CD14-positive monocyte (primary cell): ENCODE results near the gene IGSF1. TPM values are rescaled to one million over a fixed set of nuclear protein-coding genes. Genes with fewer than 3 reads are reported as not detected.

ENCODE experiments used
- DNase-seq, 3 donors: peaks; one replicate each; pipeline ENCODE4 v3.0.0-alpha.2; 2011 to 2022
- H2AFZ ChIP-seq: 2 replicates; pipeline ENCODE4 v1.6.0; 2012; ENCODE audit warnings: mild to moderate bottlenecking, low read depth, low read length, inconsistent platforms; ENCODE audit not compliant: insufficient read depth, poor library complexity, severe bottlenecking
- H3K27ac ChIP-seq, 2 donors: 1 replicate in 1 of 2; 2 replicates in 1 of 2; pipeline ENCODE4 v1.5.1; 2012 to 2013; ENCODE audit warnings: low read length in 2 of 2, control low read depth in 1 of 2, inconsistent platforms in 1 of 2, low read depth in 1 of 2, mild to moderate bottlenecking in 1 of 2
- H3K27me3 ChIP-seq, 2 donors: one replicate each; pipeline versions ENCODE4 v1.6.0 to v1.6.1; 2011 to 2013; ENCODE audit warnings: low read length in 2 of 2; ENCODE audit not compliant: control insufficient read depth in 2 of 2, insufficient read depth in 2 of 2
- H3K36me3 ChIP-seq, 2 donors: replicated peaks in 1 of 2; 1 replicate in 1 of 2; 2 replicates in 1 of 2; pipeline versions ENCODE4 v1.5.1 to v1.6.1; 2012 to 2013; ENCODE audit warnings: low read length in 2 of 2, control low read depth in 1 of 2, inconsistent platforms in 1 of 2, mild to moderate bottlenecking in 1 of 2; ENCODE audit not compliant: insufficient read depth in 2 of 2, control insufficient read depth in 1 of 2
- H3K4me1 ChIP-seq, 2 donors: 1 replicate in 1 of 2; 2 replicates in 1 of 2; pipeline versions ENCODE4 v1.5.1 to v1.6.1; 2012 to 2013; ENCODE audit warnings: low read length in 2 of 2, control low read depth in 1 of 2, inconsistent platforms in 1 of 2, mild to moderate bottlenecking in 1 of 2, moderate library complexity in 1 of 2; ENCODE audit not compliant: insufficient read depth in 2 of 2, control insufficient read depth in 1 of 2
- H3K4me2 ChIP-seq: replicated peaks from 2 replicates; pipeline ENCODE3; 2012; ENCODE audit warnings: low read length, moderate library complexity, mild to moderate bottlenecking; ENCODE audit not compliant: poor library complexity, severe bottlenecking; ENCODE audit errors: extremely low read depth
- H3K4me3 ChIP-seq, 3 experiments: fragments of 200-600 bp in 1 of 3; sonication (generic) in 1 of 3; replicated peaks in 1 of 3; 1 replicate in 2 of 3; 2 replicates in 1 of 3; pipeline ENCODE4 v1.5.1; 2011 to 2013; ENCODE audit warnings: low read length in 3 of 3, mild to moderate bottlenecking in 3 of 3, control low read depth in 2 of 3, low read depth in 2 of 3, inconsistent platforms in 1 of 3, moderate library complexity in 1 of 3
- H3K79me2 ChIP-seq: 2 replicates; pipeline ENCODE4 v1.6.0; 2012; ENCODE audit warnings: mild to moderate bottlenecking, control low read depth, inconsistent platforms, low read length, moderate library complexity; ENCODE audit not compliant: insufficient read depth
- H3K9ac ChIP-seq: 2 replicates; pipeline ENCODE4 v1.6.0; 2017; ENCODE audit warnings: low read length, mild to moderate bottlenecking; ENCODE audit not compliant: insufficient read depth, poor library complexity, severe bottlenecking
- H3K9me3 ChIP-seq, 2 donors: replicated peaks in 1 of 2; 1 replicate in 1 of 2; 2 replicates in 1 of 2; pipeline versions ENCODE4 v1.5.1 to v1.6.1; 2012 to 2013; ENCODE audit warnings: low read length in 2 of 2, control low read depth in 1 of 2; ENCODE audit not compliant: control insufficient read depth in 1 of 2, insufficient read depth in 1 of 2
- H4K20me1 ChIP-seq: 2 replicates; pipeline ENCODE4 v1.6.0; 2012; ENCODE audit warnings: mild to moderate bottlenecking, low read length, control low read depth, moderate library complexity; ENCODE audit not compliant: insufficient read depth
- H3K27ac Mint-ChIP-seq, 7 donors: one replicate each; pipeline ENCODE4 v1.8.0; 2020; ENCODE audit warnings: mild to moderate bottlenecking in 7 of 7, mixed read lengths in 7 of 7, moderate library complexity in 6 of 7, inconsistent platforms in 2 of 7
- H3K27me3 Mint-ChIP-seq, 3 donors: one replicate each; pipeline ENCODE4 v1.8.0; 2021 to 2022; ENCODE audit warnings: low read depth in 3 of 3, mild to moderate bottlenecking in 3 of 3, mixed read lengths in 3 of 3, moderate library complexity in 3 of 3, inconsistent platforms in 1 of 3
- H3K36me3 Mint-ChIP-seq, 2 donors: one replicate each; pipeline ENCODE4 v1.8.0; 2020; ENCODE audit warnings: mixed read lengths in 2 of 2, inconsistent platforms in 1 of 2, mild to moderate bottlenecking in 1 of 2
- H3K4me1 Mint-ChIP-seq: one replicate; pipeline ENCODE4 v1.8.0; 2020; ENCODE audit warnings: mild to moderate bottlenecking, mixed read lengths
- H3K4me3 Mint-ChIP-seq, 2 donors: one replicate each; pipeline ENCODE4 v1.8.0; 2020; ENCODE audit warnings: mild to moderate bottlenecking in 2 of 2, mixed read lengths in 2 of 2, moderate library complexity in 1 of 2
- H3K9me3 Mint-ChIP-seq, 7 donors: one replicate each; pipeline ENCODE4 v1.8.0; 2020 to 2022; ENCODE audit warnings: mixed read lengths in 7 of 7, mild to moderate bottlenecking in 6 of 7, moderate library complexity in 6 of 7, inconsistent platforms in 2 of 7
- CTCF ChIP-seq: fragments of 200-600 bp; IDR thresholded peaks from one replicate; pipeline ENCODE4 v1.8.0; 2022; ENCODE audit warnings: antibody characterized with exemption, mild to moderate bottlenecking
- WGBS: methylation state at CpG from one replicate; pipeline ENCODE4 v1.1.5; 2013; ENCODE audit warnings: missing lambda C conversion rate; ENCODE audit not compliant: insufficient coverage; 5-methylcytosine and 5-hydroxymethylcytosine counted together
- intact Hi-C, 2 donors: fragments of 100-400 bp; cut with micrococcal nuclease; formaldehyde crosslinking; loops; one replicate each; pipeline versions ENCODE4 v1.15.0 to v1.15.1; 2023
- polyA plus RNA-seq, 3 donors: library from polyadenylated mRNA; depleted of rRNA in 1 of 3; unstranded in 2 of 3; stranded (reverse) in 1 of 3; fragments of 300-500 nt in 2 of 3; fragments of >200 nt in 1 of 3; fragmentation: Illumina TruSeq in 2 of 3; gene quantifications; 1 replicate in 2 of 3; 2 replicates in 1 of 3; pipeline ENCODE4 v1.2.3, GENCODE V29; 2012 to 2021

The IGSF1 gene
- polyA plus RNA-seq, 3 donors = not detected

GRCh38 chrX:131262738-131263679 lies 26.1 kb downstream of the IGSF1 start:
- H3K4me1 ChIP-seq = no peaks in the 10 kb centered on the region
- intact Hi-C loops = no loop called here
- H3K4me3 Mint-ChIP-seq = no peak overlapping the region
- H3K36me3 ChIP-seq = no peaks in the 10 kb centered on the region
- no peak overlapping the region for H3K4me3 ChIP-seq
- WGBS = no CpG with 5 or more reads among the region's 13 CpGs
- no peaks in the 10 kb centered on the region for H3K36me3 Mint-ChIP-seq
- H3K27me3 ChIP-seq = no peaks in the 10 kb centered on the region
- H3K4me1 Mint-ChIP-seq = no peaks in the 10 kb centered on the region
- H3K9me3 Mint-ChIP-seq = no peaks in the 10 kb centered on the region
- no peak overlapping the region for H3K27ac ChIP-seq
- peaks cover 2 to 14% (median 2%) of the 10 kb centered on the region in 3 donors for H3K27me3 Mint-ChIP-seq
- no peak overlapping the region for H2AFZ ChIP-seq
- no peak for TF ChIP-seq CTCF
- no peaks in the 10 kb centered on the region for H4K20me1 ChIP-seq
- no peak overlapping the region for H3K4me2 ChIP-seq
- DNase-seq = no peak
- H3K9ac ChIP-seq = no peak overlapping the region
- no peak overlapping the region for H3K27ac Mint-ChIP-seq
- no peaks in the 10 kb centered on the region for H3K79me2 ChIP-seq
- no peaks in the 10 kb centered on the region for H3K9me3 ChIP-seq

GRCh38 chrX:131262200-131262599 lies 26.9 kb downstream of the IGSF1 start:
- no peak overlapping the region for H2AFZ ChIP-seq
- no peaks in the 10 kb centered on the region for H3K27me3 ChIP-seq
- no peaks in the 10 kb centered on the region for H3K79me2 ChIP-seq
- Mint-ChIP-seq H3K9me3 (no peaks in the 10 kb centered on the region), H3K4me1 (no peaks in the 10 kb centered on the region), H3K36me3 (no peaks in the 10 kb centered on the region), H3K27me3 (peaks cover 2 to 14% (median 2%) of the 10 kb centered on the region in 3 donors), H3K4me3 (no peak overlapping the region), H3K27ac (no peak overlapping the region)
- no peak overlapping the region for H3K27ac ChIP-seq
- H3K4me3 ChIP-seq = no peak overlapping the region
- H3K36me3 ChIP-seq = no peaks in the 10 kb centered on the region
- no peak for DNase-seq
- H3K9ac ChIP-seq = no peak overlapping the region
- TF ChIP-seq CTCF = no peak
- H3K4me1 ChIP-seq = no peaks in the 10 kb centered on the region
- H3K4me2 ChIP-seq = no peak overlapping the region
- H4K20me1 ChIP-seq = no peaks in the 10 kb centered on the region
- H3K9me3 ChIP-seq = no peaks in the 10 kb centered on the region
- intact Hi-C loops = no loop called here
